T-cell (primary cell): ENCODE results near the gene GSE1. TPM values are rescaled to one million over a fixed set of nuclear protein-coding genes. Genes with fewer than 3 reads are reported as not detected.

Experiments used
- ATAC-seq, 4 experiments: fragments of 200-7000 bp in 3 of 4; fragments of 150-1000 bp in 1 of 4; cut with Tn5 transposase; replicated peaks in 1 of 4; 1 replicate in 3 of 4; 2 replicates in 1 of 4; pipeline ENCODE4 v1.10.0; 2021; ENCODE audit warnings: moderate library complexity in 3 of 4, mild to moderate bottlenecking in 2 of 4, moderate number of reproducible peaks in 1 of 4
- CTCF ChIA-PET, 2 donors: fragments of 300-600 bp; sonication (Branson Sonifier 250); formaldehyde crosslinking; loops; one replicate each; lab custom pipeline; 2022; ENCODE audit warnings: antibody characterized with exemption in 2 of 2; lab: Charles Lee
- POLR2A ChIA-PET, 2 donors: fragments of 300-600 bp; sonication (Branson Sonifier 250); formaldehyde crosslinking; loops; one replicate each; lab custom pipeline; 2022; ENCODE audit warnings: antibody characterized with exemption in 2 of 2; lab: Charles Lee
- DNase-seq, 35 experiments: peaks; one replicate each; pipeline versions ENCODE4 v3.0.0 to v3.0.0-alpha.2; 2013 to 2023
- H3K27ac ChIP-seq: one replicate; pipeline ENCODE4 v1.5.1; 2013; ENCODE audit warnings: low read length
- H3K27me3 ChIP-seq, 2 experiments: replicated peaks in 1 of 2; 1 replicate in 1 of 2; 2 replicates in 1 of 2; pipeline versions ENCODE4 v1.6.1 to v1.7.0; 2013; ENCODE audit warnings: low read length in 1 of 2, mixed read lengths in 1 of 2; ENCODE audit not compliant: control insufficient read depth in 2 of 2, insufficient read depth in 2 of 2; ENCODE audit errors: extremely low read depth in 1 of 2
- H3K36me3 ChIP-seq, 2 donors: 1 replicate in 1 of 2; 2 replicates in 1 of 2; pipeline versions ENCODE4 v1.6.1 to v1.7.0; 2013; ENCODE audit warnings: low read length in 1 of 2; ENCODE audit not compliant: control insufficient read depth in 2 of 2, insufficient read depth in 1 of 2; ENCODE audit errors: extremely low read depth in 1 of 2
- H3K4me1 ChIP-seq, 2 experiments: 1 replicate in 1 of 2; 2 replicates in 1 of 2; pipeline versions ENCODE4 v1.6.1 to v1.7.0; 2013; ENCODE audit warnings: low read length in 2 of 2, mixed read lengths in 1 of 2; ENCODE audit not compliant: insufficient read depth in 2 of 2, control insufficient read depth in 1 of 2; ENCODE audit errors: extremely low read depth in 1 of 2
- H3K4me3 ChIP-seq, 2 donors: 1 replicate in 1 of 2; 2 replicates in 1 of 2; pipeline versions ENCODE4 v1.5.1 to v1.7.0; 2013; ENCODE audit warnings: mild to moderate bottlenecking in 2 of 2, low read length in 1 of 2, moderate library complexity in 1 of 2; ENCODE audit not compliant: control insufficient read depth in 1 of 2; ENCODE audit errors: extremely low read depth in 1 of 2
- H3K9me3 ChIP-seq: 2 replicates; pipeline ENCODE4 v1.7.0; 2013
- H3K27ac Mint-ChIP-seq, 2 donors: one replicate each; pipeline ENCODE4 v1.8.0; 2020 to 2021; ENCODE audit warnings: mild to moderate bottlenecking in 2 of 2, mixed read lengths in 2 of 2
- H3K27me3 Mint-ChIP-seq, 2 donors: one replicate each; pipeline ENCODE4 v1.8.0; 2021 to 2022; ENCODE audit warnings: mixed read lengths in 2 of 2
- H3K36me3 Mint-ChIP-seq: one replicate; pipeline ENCODE4 v1.8.0; 2021; ENCODE audit warnings: mixed read lengths
- H3K4me1 Mint-ChIP-seq, 3 donors: one replicate each; pipeline ENCODE4 v1.8.0; 2020 to 2022; ENCODE audit warnings: mixed read lengths in 3 of 3, mild to moderate bottlenecking in 1 of 3
- H3K4me3 Mint-ChIP-seq, 3 donors: one replicate each; pipeline ENCODE4 v1.8.0; 2020 to 2022; ENCODE audit warnings: mild to moderate bottlenecking in 3 of 3, mixed read lengths in 3 of 3, moderate library complexity in 3 of 3
- H3K9me3 Mint-ChIP-seq, 3 donors: one replicate each; pipeline ENCODE4 v1.8.0; 2020 to 2022; ENCODE audit warnings: mixed read lengths in 3 of 3
- WGBS: methylation state at CpG from one replicate; pipeline ENCODE4 v1.1.5; 2013; ENCODE audit warnings: missing lambda C conversion rate; ENCODE audit not compliant: insufficient coverage; 5-methylcytosine and 5-hydroxymethylcytosine counted together
- total RNA-seq, 35 experiments: library from RNA in 6 of 35; stranded (reverse) in 6 of 35; fragments of 120-200 nt in 1 of 35; gene quantifications; one replicate each; pipeline versions ENCODE4 v1.2.1 to v1.2.4 and lab custom pipeline; 2013 to 2026

GSE1 gene
- total RNA-seq, 5 donors from 2014 or later (not counting 1 experiment from before 2014, with no cell fraction given): 29.1 to 61.7 (median 37.4) TPM

GRCh38 chr16:85641776-85642176 is 28.7 kb downstream of the GSE1 start:
- Histone ChIP-seq H3K36me3 (peaks cover 0 to 2% of the 10 kb centered on the region in 2 donors), H3K4me3 (no peak overlapping the region), H3K9me3 (no peaks in the 10 kb centered on the region), H3K4me1 (peaks cover 0 to 29% of the 10 kb centered on the region in 2 experiments), H3K27ac (no peak overlapping the region), H3K27me3 (no peaks in the 10 kb centered on the region)
- no peaks in the 10 kb centered on the region for H3K36me3 Mint-ChIP-seq
- WGBS: 92% methylated on average over 11 of the region's 12 CpGs
- H3K9me3 Mint-ChIP-seq: no peaks in the 10 kb centered on the region
- peaks cover 6 to 17% (median 13%) of the 10 kb centered on the region in 3 donors for H3K4me1 Mint-ChIP-seq
- ATAC-seq (no peak), DNase-seq (no peak)
- POLR2A ChIA-PET: no interaction called here
- no peak overlapping the region for H3K27ac Mint-ChIP-seq
- CTCF ChIA-PET: no interaction called here
- H3K4me3 Mint-ChIP-seq: no peak overlapping the region
- H3K27me3 Mint-ChIP-seq: no peaks in the 10 kb centered on the region

DNA sequence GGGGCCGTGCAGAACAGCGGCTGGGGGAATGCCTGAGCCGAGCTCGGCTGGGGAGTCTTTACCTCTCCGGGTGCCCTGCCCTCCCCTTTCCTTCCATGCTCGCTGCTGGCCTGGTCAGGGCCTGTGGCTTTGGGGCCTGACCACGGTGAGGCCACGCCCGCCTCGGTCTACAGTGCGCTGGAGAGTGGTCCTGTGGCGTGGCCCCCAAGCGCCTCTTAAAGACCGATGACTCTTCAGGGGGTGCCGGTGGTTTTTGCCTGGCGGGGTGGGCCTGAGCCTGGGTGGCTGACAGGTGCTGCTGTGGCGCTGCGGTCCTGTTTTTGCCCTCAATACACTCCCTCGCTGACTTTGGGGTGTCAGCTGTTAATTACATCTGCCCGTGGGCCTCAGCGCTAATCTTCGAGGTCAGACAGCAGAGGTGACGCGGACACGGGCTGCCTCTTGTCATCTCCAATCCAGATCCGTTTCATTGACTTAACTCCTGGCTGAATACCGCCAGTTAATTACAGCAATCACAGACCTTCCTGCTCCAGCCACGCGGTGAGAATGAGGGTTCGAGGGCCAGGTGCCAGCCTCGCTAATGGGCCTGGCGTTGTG is 29.7 kb downstream of the GSE1 start:
- ChIA-PET CTCF (interaction anchor here in 1 of 2 donors (0.7 kb wide), 1 partner anchor 75 kb away, joined by 3 read pairs; no protein-coding TSS in a partner anchor), POLR2A (no interaction called here)
- H3K4me1 Mint-ChIP-seq: peaks cover 6 to 17% (median 13%) of the 10 kb centered on the region in 3 donors
- H3K27ac Mint-ChIP-seq: no peak overlapping the region
- H3K36me3 ChIP-seq: no peaks in the 10 kb centered on the region
- H3K36me3 Mint-ChIP-seq: no peaks in the 10 kb centered on the region
- H3K27me3 ChIP-seq: no peaks in the 10 kb centered on the region
- H3K9me3 ChIP-seq: no peaks in the 10 kb centered on the region
- H3K27ac ChIP-seq: no peak overlapping the region
- no peak overlapping the region for H3K4me3 Mint-ChIP-seq
- no peaks in the 10 kb centered on the region for H3K9me3 Mint-ChIP-seq
- H3K27me3 Mint-ChIP-seq: no peaks in the 10 kb centered on the region
- peak in 1 of 35 experiments; percentile 8 for DNase-seq
- H3K4me3 ChIP-seq: no peak overlapping the region
- ATAC-seq: no peak
- H3K4me1 ChIP-seq: peaks cover 0 to 23% of the 10 kb centered on the region in 2 experiments
- WGBS: 92% methylated on average over 29 of the region's 32 CpGs

GRCh38 chr16:85643631-85644030 is 30.5 kb downstream of the GSE1 start:
- Mint-ChIP-seq H3K36me3 (no peaks in the 10 kb centered on the region), H3K27me3 (no peaks in the 10 kb centered on the region), H3K4me3 (no peak overlapping the region), H3K27ac (no peak overlapping the region), H3K9me3 (no peaks in the 10 kb centered on the region), H3K4me1 (peaks cover 6 to 17% (median 13%) of the 10 kb centered on the region in 3 donors)
- WGBS: 100% methylated on average over 3 of the region's 8 CpGs
- DNase-seq (no peak), ATAC-seq (no peak)
- ChIA-PET POLR2A (no interaction called here), CTCF (no interaction called here)
- Histone ChIP-seq H3K27me3 (no peaks in the 10 kb centered on the region), H3K4me3 (no peak overlapping the region), H3K27ac (no peak overlapping the region), H3K4me1 (peaks cover 0 to 23% of the 10 kb centered on the region in 2 experiments), H3K9me3 (no peaks in the 10 kb centered on the region), H3K36me3 (no peaks in the 10 kb centered on the region)

- peaks cover 6 to 21% (median 13%) of the 10 kb centered on the region in 3 donors for H3K4me1 Mint-ChIP-seq
Observed at GRCh38 chr16:85644093-85644712, 31.1 kb downstream of the GSE1 start.

GRCh38 chr16:85645021-85645589 is 32.0 kb downstream of the GSE1 start:
- Mint-ChIP-seq H3K9me3 (no peaks in the 10 kb centered on the region), H3K27ac (peak overlapping the region in 1 of 2 donors; percentile 39), H3K36me3 (no peaks in the 10 kb centered on the region), H3K4me1 (peaks cover 6 to 21% (median 13%) of the 10 kb centered on the region in 3 donors), H3K27me3 (no peaks in the 10 kb centered on the region), H3K4me3 (no peak overlapping the region)
- Histone ChIP-seq H3K27me3 (no peaks in the 10 kb centered on the region), H3K9me3 (no peaks in the 10 kb centered on the region), H3K4me3 (no peak overlapping the region), H3K36me3 (peaks cover 2 to 3% of the 10 kb centered on the region in 2 donors), H3K4me1 (peaks cover 0 to 24% of the 10 kb centered on the region in 2 experiments), H3K27ac (no peak overlapping the region)
- ChIA-PET POLR2A (no interaction called here), CTCF (no interaction called here)
- WGBS: 67% methylated on average over 10 of the region's 19 CpGs
- DNase-seq (no peak), ATAC-seq (no peak)

More at GRCh38 chr16:85644093-85644712, 31.1 kb downstream of the GSE1 start:
- Histone ChIP-seq H3K27ac (no peak overlapping the region), H3K4me1 (peaks cover 0 to 23% of the 10 kb centered on the region in 2 experiments), H3K9me3 (no peaks in the 10 kb centered on the region), H3K4me3 (no peak overlapping the region), H3K27me3 (no peaks in the 10 kb centered on the region), H3K36me3 (peaks cover 2% of the 10 kb centered on the region in 2 donors)
- ChIA-PET CTCF (no interaction called here), POLR2A (no interaction called here)
- H3K36me3 Mint-ChIP-seq: no peaks in the 10 kb centered on the region
- no peaks in the 10 kb centered on the region for H3K9me3 Mint-ChIP-seq
- WGBS: 97% methylated on average over 13 of the region's 21 CpGs
- DNase-seq (no peak), ATAC-seq (no peak)
- H3K27ac Mint-ChIP-seq: peak overlapping the region in 1 of 2 donors; percentile 57
- H3K27me3 Mint-ChIP-seq: no peaks in the 10 kb centered on the region
- no peak overlapping the region for H3K4me3 Mint-ChIP-seq

DNA sequence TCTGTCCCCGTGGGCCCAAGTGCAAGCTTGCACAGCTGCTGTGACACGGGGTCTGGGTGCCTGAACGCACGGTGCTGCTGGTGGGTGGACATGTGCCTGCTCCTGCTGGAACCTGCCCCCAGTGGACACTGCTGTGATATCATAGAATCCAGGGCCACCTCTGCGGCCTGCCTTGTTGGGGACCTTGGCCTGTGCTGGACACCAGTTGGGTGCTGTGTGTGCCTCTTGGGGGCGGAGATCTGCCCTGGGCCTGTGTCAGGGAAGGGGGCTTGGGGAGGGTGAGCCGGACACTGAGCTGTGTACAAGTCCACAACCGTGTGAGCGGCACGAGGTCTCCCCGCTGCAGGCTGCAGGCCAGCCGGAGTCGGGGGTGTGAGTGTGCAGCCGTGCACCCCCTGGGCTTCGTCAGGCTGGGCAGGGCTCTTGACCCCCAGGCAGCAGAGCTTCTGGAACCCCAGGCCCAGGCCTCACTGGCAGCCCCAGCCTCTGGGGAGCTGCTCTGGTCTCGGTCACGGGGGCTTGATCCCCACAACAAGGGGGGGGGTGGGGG is 33.3 kb downstream of the GSE1 start:
- POLR2A ChIA-PET: no interaction called here
- H3K27me3 Mint-ChIP-seq: no peaks in the 10 kb centered on the region

More for the DNA sequence above, 33.3 kb downstream of the GSE1 start:
- H3K9me3 Mint-ChIP-seq: no peaks in the 10 kb centered on the region
- Histone ChIP-seq H3K4me3 (no peak overlapping the region), H3K27ac (no peak overlapping the region), H3K9me3 (no peaks in the 10 kb centered on the region), H3K36me3 (peaks cover 2 to 3% of the 10 kb centered on the region in 2 donors), H3K4me1 (peaks cover 0 to 33% of the 10 kb centered on the region in 2 experiments), H3K27me3 (no peaks in the 10 kb centered on the region)
- H3K4me1 Mint-ChIP-seq: peaks cover 6 to 21% (median 13%) of the 10 kb centered on the region in 3 donors
- H3K36me3 Mint-ChIP-seq: no peaks in the 10 kb centered on the region
- no peak for DNase-seq
- CTCF ChIA-PET: no interaction called here
- WGBS: 96% methylated on average over 15 of the region's 17 CpGs
- no peak overlapping the region for H3K27ac Mint-ChIP-seq
- no peak overlapping the region for H3K4me3 Mint-ChIP-seq
- no peak for ATAC-seq
